ENCODE data around the gene INSYN1. TPM values are rescaled to one million over a fixed set of nuclear protein-coding genes. Genes with fewer than 3 reads are reported as not detected.

Gene INSYN1
- 1.3 to 2.7 TPM (median 2.0 TPM) in 5 replicates for total RNA-seq (2022; extraction: Qiagen RNA extraction; ENCODE audit: low read depth)

GRCh38 chr15:73753250-73754130, at the start of gene INSYN1:
Gene INSYN1 (minus strand): TSS chr15:73753351. CDS start chr15:73751130, 2,221 bp downstream.

Other genes starting within 250 kb of the INSYN1 start
- 185 to 210 TPM (median 200 TPM) in 5 replicates for gene NPTN, start 120.0 kb downstream of the INSYN1 start, total RNA-seq (2022; extraction: Qiagen RNA extraction; ENCODE audit: low read depth)
- gene CD276, start 69.0 kb downstream of the INSYN1 start, total RNA-seq (2022; extraction: Qiagen RNA extraction; ENCODE audit: low read depth), result 61.7 to 81.3 TPM (median 75.4 TPM) in 5 replicates
- gene TBC1D21, start 120.2 kb upstream of the INSYN1 start, total RNA-seq (2022; extraction: Qiagen RNA extraction; ENCODE audit: low read depth), result not detected in 5 replicates
- 0.41 to 0.95 TPM (median 0.67 TPM) in 5 replicates for gene LOXL1, start 173.1 kb upstream of the INSYN1 start, total RNA-seq (2022; extraction: Qiagen RNA extraction; ENCODE audit: low read depth)
- 9.5 to 13.3 TPM (median 11.8 TPM) in 5 replicates for gene STOML1, start 238.9 kb upstream of the INSYN1 start, total RNA-seq (2022; extraction: Qiagen RNA extraction; ENCODE audit: low read depth)
- gene PML, start 241.4 kb upstream of the INSYN1 start, total RNA-seq (2022; extraction: Qiagen RNA extraction; ENCODE audit: low read depth), result 12.4 to 18.0 TPM (median 15.8 TPM) in 5 replicates